Neural progenitor cell (in vitro differentiated cells): Measurements from ENCODE around the gene PHKA1. TPM values are rescaled to one million over a fixed set of nuclear protein-coding genes. Genes with fewer than 3 reads are reported as not detected.

Experiments
- DNase-seq: peaks from one replicate; pipeline ENCODE4 v3.0.0-alpha.2; 2016; ENCODE audit warnings: low spot score
- H2AFZ ChIP-seq: fragments of 200-600 bp; sonication (generic); replicated peaks from 2 replicates; pipeline ENCODE4 v1.6.1; 2016; ENCODE audit warnings: antibody characterized with exemption
- H3F3A ChIP-seq: fragments of 200-600 bp; sonication (generic); 2 replicates; pipeline ENCODE4 v1.6.1; 2016; ENCODE audit warnings: antibody characterized with exemption, low read depth
- H3K27ac ChIP-seq: fragments of 200-600 bp; sonication (generic); 2 replicates; pipeline ENCODE4 v1.5.1; 2016; ENCODE audit warnings: mild to moderate bottlenecking
- H3K27me3 ChIP-seq: fragments of 200-600 bp; sonication (generic); 2 replicates; pipeline ENCODE4 v1.6.1; 2016; ENCODE audit warnings: mild to moderate bottlenecking, moderate library complexity
- H3K36me3 ChIP-seq: fragments of 200-600 bp; sonication (generic); 2 replicates; pipeline ENCODE4 v1.5.1; 2016
- H3K4me1 ChIP-seq: fragments of 200-600 bp; sonication (generic); 2 replicates; pipeline ENCODE4 v1.6.1; 2016; ENCODE audit warnings: mixed run types
- H3K4me2 ChIP-seq: fragments of 200-600 bp; sonication (generic); 2 replicates; pipeline ENCODE4 v1.6.1; 2016
- H3K4me3 ChIP-seq: fragments of 200-600 bp; sonication (generic); 2 replicates; pipeline ENCODE4 v1.5.1; 2016
- H3K79me2 ChIP-seq: fragments of 200-600 bp; sonication (generic); 2 replicates; pipeline ENCODE4 v1.6.1; 2016; ENCODE audit warnings: low read depth
- H3K9ac ChIP-seq: fragments of 200-600 bp; sonication (generic); 2 replicates; pipeline ENCODE4 v1.6.1; 2016
- H3K9me3 ChIP-seq: fragments of 200-600 bp; sonication (generic); 2 replicates; pipeline ENCODE4 v1.5.1; 2016; ENCODE audit warnings: low read depth
- H4K20me1 ChIP-seq: fragments of 200-600 bp; sonication (generic); 2 replicates; pipeline ENCODE4 v1.6.1; 2016; ENCODE audit warnings: low read depth
- H3K27ac Mint-ChIP-seq: 3 replicates; pipeline ENCODE4 v1.8.0; 2021; ENCODE audit warnings: mixed read lengths
- H3K27me3 Mint-ChIP-seq: 2 replicates; pipeline ENCODE4 v1.8.0; 2022; ENCODE audit warnings: low read depth, mild to moderate bottlenecking, inconsistent platforms, moderate library complexity, mixed read lengths; ENCODE audit not compliant: insufficient read depth
- H3K36me3 Mint-ChIP-seq: 3 replicates; pipeline ENCODE4 v1.8.0; 2021; ENCODE audit warnings: mixed read lengths
- H3K4me1 Mint-ChIP-seq: 3 replicates; pipeline ENCODE4 v1.8.0; 2021; ENCODE audit warnings: mixed read lengths
- H3K4me3 Mint-ChIP-seq: 3 replicates; pipeline ENCODE4 v1.8.0; 2021; ENCODE audit warnings: mild to moderate bottlenecking, moderate library complexity, mixed read lengths
- H3K9me3 Mint-ChIP-seq: 3 replicates; pipeline ENCODE4 v1.8.0; 2020; ENCODE audit warnings: mixed read lengths
- EZH2 ChIP-seq: fragments of 200-600 bp; sonication (generic); IDR thresholded peaks from 2 replicates; pipeline ENCODE4 v1.6.1; 2017; ENCODE audit warnings: antibody characterized with exemption, mild to moderate bottlenecking, moderate library complexity
- EZH2phosphoT487 ChIP-seq: fragments of 200-600 bp; sonication (generic); IDR thresholded peaks from 2 replicates; pipeline ENCODE4 v1.6.1; 2017; ENCODE audit warnings: antibody characterized with exemption
- total RNA-seq: library from RNA; depleted of rRNA; stranded (reverse); fragments of >200 nt; gene quantifications from 2 replicates; pipeline ENCODE4 v1.2.3, GENCODE V29; 2015; ENCODE audit warnings: low replicate concordance
- TF ChIP-seq, protein P1 (sequence below): fragments of 200-600 bp; sonication (generic); IDR thresholded peaks from 2 replicates; pipeline ENCODE4 v1.5.1; 2017; ENCODE audit warnings: antibody characterized with exemption, mild to moderate bottlenecking

Gene PHKA1
- total RNA-seq, 1 donor from 2014 or later, result 5.1 TPM

DNA sequence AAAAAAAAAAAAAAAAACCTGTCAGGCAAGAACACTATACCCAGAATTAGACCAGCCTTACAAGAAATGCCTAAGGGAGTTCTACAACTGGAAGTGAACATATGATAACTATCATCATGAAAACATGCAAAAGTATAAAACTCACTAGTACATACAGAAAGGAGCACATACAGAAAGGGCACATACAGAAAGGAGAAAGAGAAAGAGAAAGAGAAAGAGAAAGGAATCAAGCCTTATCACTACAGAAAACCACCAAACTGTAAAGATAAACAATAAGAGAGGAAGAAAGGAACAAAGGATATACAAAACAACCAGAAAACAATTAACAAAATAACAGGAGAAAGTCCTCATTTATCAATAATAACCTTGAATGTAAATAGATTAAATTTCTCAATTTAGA, 50.4 kb downstream of the PHKA1 start:
- Histone ChIP-seq H3K4me3 (no peak overlapping the region), H3K4me1 (no peaks in the 10 kb centered on the region), H3K79me2 (no peaks in the 10 kb centered on the region), H3K4me2 (no peak overlapping the region), H3K27ac (no peak overlapping the region), H3K27me3 (no peaks in the 10 kb centered on the region), H2AFZ (no peak overlapping the region), H3K36me3 (no peaks in the 10 kb centered on the region), H3K9ac (no peak overlapping the region), H4K20me1 (no peaks in the 10 kb centered on the region), H3F3A (no peaks in the 10 kb centered on the region), H3K9me3 (no peaks in the 10 kb centered on the region)
- H3K4me3 Mint-ChIP-seq, result no peak overlapping the region
- no peaks in the 10 kb centered on the region for H3K4me1 Mint-ChIP-seq
- no peaks in the 10 kb centered on the region for H3K36me3 Mint-ChIP-seq
- H3K9me3 Mint-ChIP-seq, result peaks cover 2% of the 10 kb centered on the region
- H3K27ac Mint-ChIP-seq, result no peak overlapping the region
- TF ChIP-seq EZH2, result no peak
- TF ChIP-seq EZH2phosphoT487, result no peak
- TF ChIP-seq, protein P1, sequence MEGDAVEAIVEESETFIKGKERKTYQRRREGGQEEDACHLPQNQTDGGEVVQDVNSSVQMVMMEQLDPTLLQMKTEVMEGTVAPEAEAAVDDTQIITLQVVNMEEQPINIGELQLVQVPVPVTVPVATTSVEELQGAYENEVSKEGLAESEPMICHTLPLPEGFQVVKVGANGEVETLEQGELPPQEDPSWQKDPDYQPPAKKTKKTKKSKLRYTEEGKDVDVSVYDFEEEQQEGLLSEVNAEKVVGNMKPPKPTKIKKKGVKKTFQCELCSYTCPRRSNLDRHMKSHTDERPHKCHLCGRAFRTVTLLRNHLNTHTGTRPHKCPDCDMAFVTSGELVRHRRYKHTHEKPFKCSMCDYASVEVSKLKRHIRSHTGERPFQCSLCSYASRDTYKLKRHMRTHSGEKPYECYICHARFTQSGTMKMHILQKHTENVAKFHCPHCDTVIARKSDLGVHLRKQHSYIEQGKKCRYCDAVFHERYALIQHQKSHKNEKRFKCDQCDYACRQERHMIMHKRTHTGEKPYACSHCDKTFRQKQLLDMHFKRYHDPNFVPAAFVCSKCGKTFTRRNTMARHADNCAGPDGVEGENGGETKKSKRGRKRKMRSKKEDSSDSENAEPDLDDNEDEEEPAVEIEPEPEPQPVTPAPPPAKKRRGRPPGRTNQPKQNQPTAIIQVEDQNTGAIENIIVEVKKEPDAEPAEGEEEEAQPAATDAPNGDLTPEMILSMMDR, result no peak
- no peaks in the 10 kb centered on the region for H3K27me3 Mint-ChIP-seq
- no peak for DNase-seq

DNA sequence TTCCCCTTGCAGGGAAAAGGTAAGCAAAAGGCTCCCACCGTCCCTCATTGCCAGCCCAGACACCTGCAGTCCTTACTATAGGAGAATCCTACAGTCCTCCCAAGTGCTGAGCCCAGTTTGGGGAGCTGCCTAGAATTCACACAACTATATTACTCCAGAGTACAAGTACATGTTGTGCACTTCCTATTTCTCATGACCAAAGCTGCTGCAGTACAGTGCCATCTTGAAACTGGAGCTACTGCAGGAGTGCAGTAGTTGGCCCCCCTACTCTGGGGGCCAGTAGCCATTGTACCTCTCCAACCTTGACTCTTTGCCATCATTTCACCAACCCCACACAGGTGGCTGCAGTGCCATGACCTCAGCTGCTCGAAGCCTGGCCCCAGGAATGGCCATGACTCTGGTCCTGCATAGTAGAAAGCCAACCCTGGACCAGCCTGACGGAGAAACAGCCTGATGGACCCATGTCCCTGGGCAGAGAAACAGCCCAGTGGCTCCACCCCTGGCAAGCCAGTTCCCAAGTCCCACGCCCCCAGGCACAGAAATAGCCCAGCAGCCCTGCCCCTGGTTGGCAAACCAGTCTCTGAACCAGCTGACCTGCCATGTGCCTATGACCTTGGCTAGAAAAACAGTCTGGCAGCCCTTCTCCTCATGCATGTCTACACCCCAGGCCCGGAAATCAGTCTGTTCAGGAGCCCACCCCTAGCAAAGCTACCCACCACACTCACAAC, 51.9 kb downstream of the PHKA1 start:
- H3K4me3 Mint-ChIP-seq, result no peak overlapping the region

GRCh38 chrX:72659723-72660122, 54.4 kb downstream of the PHKA1 start:
- Histone ChIP-seq H3K9me3 (peaks cover 4% of the 10 kb centered on the region), H3K9ac (no peak overlapping the region), H3K4me3 (no peak overlapping the region), H3K27ac (no peak overlapping the region), H3K4me2 (no peak overlapping the region), H3K27me3 (no peaks in the 10 kb centered on the region), H3F3A (no peaks in the 10 kb centered on the region), H4K20me1 (no peaks in the 10 kb centered on the region), H3K36me3 (no peaks in the 10 kb centered on the region), H3K79me2 (no peaks in the 10 kb centered on the region), H3K4me1 (no peaks in the 10 kb centered on the region), H2AFZ (no peak overlapping the region)
- no peaks in the 10 kb centered on the region for H3K4me1 Mint-ChIP-seq
- no peaks in the 10 kb centered on the region for H3K27me3 Mint-ChIP-seq
- H3K27ac Mint-ChIP-seq, result no peak overlapping the region
- TF ChIP-seq, protein P1, result no peak
- TF ChIP-seq EZH2 (no peak), EZH2phosphoT487 (no peak)
- H3K4me3 Mint-ChIP-seq, result no peak overlapping the region
- H3K36me3 Mint-ChIP-seq, result no peaks in the 10 kb centered on the region
- peaks cover 2% of the 10 kb centered on the region for H3K9me3 Mint-ChIP-seq
- no peak for DNase-seq

More for the DNA sequence above, 51.9 kb downstream of the PHKA1 start:
- TF ChIP-seq EZH2 (no peak), EZH2phosphoT487 (no peak)
- TF ChIP-seq, protein P1, result no peak
- Histone ChIP-seq H3K4me1 (no peaks in the 10 kb centered on the region), H3K9ac (no peak overlapping the region), H3K79me2 (no peaks in the 10 kb centered on the region), H3K4me2 (no peak overlapping the region), H3K27me3 (no peaks in the 10 kb centered on the region), H2AFZ (no peak overlapping the region), H3K36me3 (no peaks in the 10 kb centered on the region), H3F3A (no peaks in the 10 kb centered on the region), H4K20me1 (no peaks in the 10 kb centered on the region), H3K9me3 (no peaks in the 10 kb centered on the region), H3K27ac (no peak overlapping the region), H3K4me3 (no peak overlapping the region)
- Mint-ChIP-seq H3K27ac (no peak overlapping the region), H3K27me3 (no peaks in the 10 kb centered on the region), H3K4me1 (no peaks in the 10 kb centered on the region), H3K9me3 (peaks cover 2% of the 10 kb centered on the region), H3K36me3 (no peaks in the 10 kb centered on the region)
- DNase-seq, result no peak
